Measurements from ENCODE around the gene FBXL20. TPM values are rescaled to one million over a fixed set of nuclear protein-coding genes. Genes with fewer than 3 reads are reported as not detected.
"Not testable (repeated sequence)": the region's sequence is repeated elsewhere in the genome, so short reads cannot be mapped to it uniquely, and the experiment has no call there.

FBXL20 gene
- total and polyA plus RNA-seq, 4 experiments from 2014 or later: 1.5 to 38.5 (median 19.7) TPM

DNA sequence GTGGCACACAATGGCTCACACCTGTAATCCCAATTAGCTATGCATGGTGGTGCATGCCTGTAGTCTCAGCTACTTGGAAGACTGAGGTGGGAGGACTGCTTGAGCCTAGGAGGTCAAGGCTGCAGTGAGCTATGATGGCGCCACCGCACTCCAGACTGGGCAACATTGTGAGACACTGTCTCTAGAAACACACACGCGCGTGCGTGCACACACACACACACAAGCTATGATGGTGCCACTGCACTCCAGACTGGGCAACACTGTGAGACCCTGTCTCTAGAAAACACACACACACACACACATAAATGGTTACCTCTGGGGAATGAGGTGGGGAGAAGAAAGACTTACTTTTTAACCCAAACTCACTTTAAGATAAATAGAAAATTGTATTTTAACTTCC lies 16.4 kb downstream of the FBXL20 start:
- Histone ChIP-seq H3K9me3 (ENCODE audit: control insufficient read depth in 1 of 2, low read length in 2 of 2) (no peaks in the 10 kb centered on the region), H3K36me3 (ENCODE audit: insufficient read depth, low read length) (no peaks in the 10 kb centered on the region), H3K27ac (ENCODE audit: low read depth, low read length) (no peak overlapping the region), H3K27me3 (ENCODE audit: insufficient read depth, low read length) (no peaks in the 10 kb centered on the region), H3K4me1 (ENCODE audit: insufficient read depth, low read length) (no peaks in the 10 kb centered on the region), H3K4me3 (ENCODE audit: low read length in 2 of 2) (no peak overlapping the region)
- H3K9me3 Mint-ChIP-seq: no peaks in the 10 kb centered on the region
- H3K4me3 Mint-ChIP-seq: no peak overlapping the region
- peaks cover 7 to 11% of the 10 kb centered on the region in 2 donors for H3K36me3 Mint-ChIP-seq
- H3K27me3 Mint-ChIP-seq: no peaks in the 10 kb centered on the region
- H3K4me1 Mint-ChIP-seq: peaks cover 7 to 18% (median 13%) of the 10 kb centered on the region in 4 donors
- ChIA-PET POLR2A (ENCODE audit: partially characterized antibody) (no interaction called here), CTCF (ENCODE audit: partially characterized antibody) (interaction anchor here (1.2 kb wide), 1 partner anchor 402 kb away, joined by 3 read pairs; no protein-coding TSS in a partner anchor)
- DNase-seq: no peak
- no peak overlapping the region for H3K27ac Mint-ChIP-seq
- intact Hi-C loops (cut with micrococcal nuclease): no loop called here

DNA sequence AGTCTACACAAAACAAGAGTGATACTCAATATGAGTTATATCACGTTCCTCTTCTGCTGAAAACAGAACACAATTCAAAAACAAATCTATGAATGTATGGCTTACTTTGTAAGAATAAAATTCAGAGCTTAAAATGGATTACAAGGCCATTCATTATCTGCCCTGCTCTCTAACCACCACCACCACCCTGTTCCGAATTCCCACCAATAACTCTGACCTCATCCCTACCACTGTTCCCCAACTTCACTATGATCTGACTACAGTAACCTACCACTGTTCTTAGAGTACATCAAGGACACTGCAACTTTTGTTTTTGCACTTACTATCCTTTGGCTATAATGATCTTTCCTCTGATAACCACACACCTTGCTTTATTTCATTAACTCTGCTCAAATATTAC lies 21.3 kb downstream of the FBXL20 start:
- ChIA-PET POLR2A (ENCODE audit: partially characterized antibody) (no interaction called here), CTCF (ENCODE audit: partially characterized antibody) (interaction anchor here (0.8 kb wide), 1 partner anchor 12 kb away, joined by 4 read pairs; no protein-coding TSS in a partner anchor)
- Histone ChIP-seq H3K4me1 (ENCODE audit: insufficient read depth, low read length) (peaks cover 5% of the 10 kb centered on the region), H3K36me3 (ENCODE audit: insufficient read depth, low read length) (no peaks in the 10 kb centered on the region), H3K27ac (ENCODE audit: low read depth, low read length) (no peak overlapping the region), H3K9me3 (ENCODE audit: control insufficient read depth in 1 of 2, low read length in 2 of 2) (no peaks in the 10 kb centered on the region), H3K27me3 (ENCODE audit: insufficient read depth, low read length) (no peaks in the 10 kb centered on the region), H3K4me3 (ENCODE audit: low read length in 2 of 2) (no peak overlapping the region)
- Mint-ChIP-seq H3K36me3 (peaks cover 3 to 6% of the 10 kb centered on the region in 2 donors), H3K4me1 (peaks cover 18 to 39% (median 29%) of the 10 kb centered on the region in 4 donors), H3K27ac (peak overlapping the region in 1 of 7 donors; percentile 2), H3K9me3 (no peaks in the 10 kb centered on the region), H3K27me3 (no peaks in the 10 kb centered on the region), H3K4me3 (no peak overlapping the region)
- intact Hi-C loops (cut with micrococcal nuclease): no loop called here
- DNase-seq: no peak

DNA sequence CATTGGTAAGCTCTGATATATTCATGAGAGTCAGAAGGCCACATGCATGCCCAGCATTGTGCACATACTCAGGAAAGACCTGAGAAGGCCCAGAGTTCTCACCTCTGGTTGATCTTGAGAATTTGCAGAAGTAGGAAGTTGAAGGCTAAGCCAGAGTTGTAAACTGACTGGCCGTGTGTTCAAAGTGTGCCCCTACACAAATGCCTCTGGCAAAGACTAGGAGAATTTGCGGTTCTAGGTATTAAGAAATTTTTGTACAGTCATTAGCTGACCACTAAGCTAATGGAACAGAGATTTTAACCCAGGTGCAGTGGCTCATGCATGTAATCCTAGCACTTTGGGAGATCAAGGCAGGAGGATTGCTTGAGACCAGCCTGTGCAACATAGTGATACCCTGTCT lies 25.0 kb downstream of the FBXL20 start:
- no peaks in the 10 kb centered on the region for H3K27me3 Mint-ChIP-seq
- no peak overlapping the region for H3K27ac Mint-ChIP-seq
- H3K9me3 ChIP-seq (ENCODE audit: control insufficient read depth in 1 of 2, low read length in 2 of 2): no peaks in the 10 kb centered on the region
- peaks cover 5% of the 10 kb centered on the region for H3K4me1 ChIP-seq (ENCODE audit: insufficient read depth, low read length)
- ChIA-PET POLR2A (ENCODE audit: partially characterized antibody) (no interaction called here), CTCF (ENCODE audit: partially characterized antibody) (no interaction called here)
- no peak overlapping the region for H3K27ac ChIP-seq (ENCODE audit: low read depth, low read length)
- no peak for DNase-seq
- H3K4me3 Mint-ChIP-seq: no peak overlapping the region
- no peaks in the 10 kb centered on the region for H3K36me3 ChIP-seq (ENCODE audit: insufficient read depth, low read length)
- no peaks in the 10 kb centered on the region for H3K27me3 ChIP-seq (ENCODE audit: insufficient read depth, low read length)
- intact Hi-C loops (cut with micrococcal nuclease): no loop called here
- H3K36me3 Mint-ChIP-seq: peaks cover 3 to 6% of the 10 kb centered on the region in 2 donors
- H3K4me3 ChIP-seq (ENCODE audit: low read length in 2 of 2): no peak overlapping the region
- H3K9me3 Mint-ChIP-seq: no peaks in the 10 kb centered on the region
- H3K4me1 Mint-ChIP-seq: peaks cover 15 to 33% (median 29%) of the 10 kb centered on the region in 4 donors

DNA sequence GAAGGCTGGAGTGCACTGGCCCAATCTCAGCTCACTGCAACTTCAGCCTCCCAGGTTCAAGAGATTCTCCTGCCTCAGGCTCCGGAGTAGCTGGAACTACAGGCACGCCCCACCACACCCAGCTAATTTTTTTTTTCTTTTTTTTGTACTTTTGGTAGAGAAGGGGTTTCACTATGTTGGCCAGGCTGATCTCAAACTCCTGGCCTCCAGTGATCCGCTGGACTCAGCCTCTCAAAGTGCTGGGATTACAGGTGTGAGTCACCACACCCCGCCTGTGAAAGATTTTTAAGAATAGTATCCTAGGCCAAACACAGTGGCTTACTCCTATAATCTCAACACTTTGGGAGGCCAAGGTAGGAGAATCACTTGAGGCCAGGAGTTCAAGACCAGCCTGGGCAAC lies 33.6 kb downstream of the FBXL20 start:
- H3K4me3 Mint-ChIP-seq; H3K27ac ChIP-seq (ENCODE audit: low read depth, low read length); H3K9me3 ChIP-seq (ENCODE audit: control insufficient read depth in 1 of 2, low read length in 2 of 2); H3K4me3 ChIP-seq (ENCODE audit: low read length in 2 of 2); H3K27me3 Mint-ChIP-seq; H3K27me3 ChIP-seq (ENCODE audit: insufficient read depth, low read length); H3K27ac Mint-ChIP-seq; H3K4me1 ChIP-seq (ENCODE audit: insufficient read depth, low read length); intact Hi-C loops (cut with micrococcal nuclease); H3K36me3 Mint-ChIP-seq; H3K9me3 Mint-ChIP-seq; CTCF ChIA-PET (ENCODE audit: partially characterized antibody); H3K36me3 ChIP-seq (ENCODE audit: insufficient read depth, low read length); POLR2A ChIA-PET (ENCODE audit: partially characterized antibody); DNase-seq: not testable (repeated sequence)
- H3K4me1 Mint-ChIP-seq: peaks cover 7 to 12% (median 9%) of the 10 kb centered on the region in 4 donors

- ChIA-PET CTCF (ENCODE audit: partially characterized antibody) (no interaction called here), POLR2A (ENCODE audit: partially characterized antibody) (no interaction called here)
- intact Hi-C loops (cut with micrococcal nuclease): no loop called here
- Mint-ChIP-seq H3K9me3 (peaks cover 0 to 1% (median 0%) of the 10 kb centered on the region in 8 donors), H3K4me1 (peaks cover 12 to 18% (median 12%) of the 10 kb centered on the region in 4 donors), H3K27me3 (no peaks in the 10 kb centered on the region), H3K4me3 (no peak overlapping the region), H3K27ac (no peak overlapping the region), H3K36me3 (no peaks in the 10 kb centered on the region)
- no peak overlapping the region for H3K27ac ChIP-seq (ENCODE audit: low read depth, low read length)
- H3K4me1 ChIP-seq (ENCODE audit: insufficient read depth, low read length): no peaks in the 10 kb centered on the region
- H3K9me3 ChIP-seq (ENCODE audit: control insufficient read depth in 1 of 2, low read length in 2 of 2): no peaks in the 10 kb centered on the region
- no peaks in the 10 kb centered on the region for H3K36me3 ChIP-seq (ENCODE audit: insufficient read depth, low read length)
- no peak for DNase-seq
- H3K27me3 ChIP-seq (ENCODE audit: insufficient read depth, low read length): no peaks in the 10 kb centered on the region
- no peak overlapping the region for H3K4me3 ChIP-seq (ENCODE audit: low read length in 2 of 2)
These were observed 35.6 kb downstream of the FBXL20 start for GRCh38 chr17:39365872-39366271.

- no peaks in the 10 kb centered on the region for H3K4me1 ChIP-seq (ENCODE audit: insufficient read depth, low read length)
- no peaks in the 10 kb centered on the region for H3K27me3 ChIP-seq (ENCODE audit: insufficient read depth, low read length)
- H3K36me3 ChIP-seq (ENCODE audit: insufficient read depth, low read length): no peaks in the 10 kb centered on the region
These were observed 36.2 kb downstream of the FBXL20 start for GRCh38 chr17:39365242-39365641.

GRCh38 chr17:39364236-39365025 lies 37.0 kb downstream of the FBXL20 start:
- no peaks in the 10 kb centered on the region for H3K27me3 ChIP-seq (ENCODE audit: insufficient read depth, low read length)
- ChIA-PET POLR2A (ENCODE audit: partially characterized antibody) (no interaction called here), CTCF (ENCODE audit: partially characterized antibody) (no interaction called here)
- intact Hi-C loops (cut with micrococcal nuclease): no loop called here
- no peak overlapping the region for H3K4me3 Mint-ChIP-seq
- no peaks in the 10 kb centered on the region for H3K9me3 ChIP-seq (ENCODE audit: control insufficient read depth in 1 of 2, low read length in 2 of 2)
- H3K27ac ChIP-seq (ENCODE audit: low read depth, low read length): no peak overlapping the region
- no peak overlapping the region for H3K27ac Mint-ChIP-seq
- no peaks in the 10 kb centered on the region for H3K27me3 Mint-ChIP-seq
- DNase-seq: no peak
- H3K9me3 Mint-ChIP-seq: peaks cover 0 to 1% (median 0%) of the 10 kb centered on the region in 8 donors
- H3K36me3 Mint-ChIP-seq: no peaks in the 10 kb centered on the region
- H3K4me1 ChIP-seq (ENCODE audit: insufficient read depth, low read length): no peaks in the 10 kb centered on the region
- no peak overlapping the region for H3K4me3 ChIP-seq (ENCODE audit: low read length in 2 of 2)
- H3K4me1 Mint-ChIP-seq: peaks cover 11 to 22% (median 19%) of the 10 kb centered on the region in 4 donors
- H3K36me3 ChIP-seq (ENCODE audit: insufficient read depth, low read length): no peaks in the 10 kb centered on the region

More at GRCh38 chr17:39365242-39365641, 36.2 kb downstream of the FBXL20 start:
- no peak overlapping the region for H3K4me3 Mint-ChIP-seq
- Histone ChIP-seq H3K9me3 (ENCODE audit: control insufficient read depth in 1 of 2, low read length in 2 of 2) (no peaks in the 10 kb centered on the region), H3K27ac (ENCODE audit: low read depth, low read length) (no peak overlapping the region), H3K4me3 (ENCODE audit: low read length in 2 of 2) (no peak overlapping the region)
- CTCF ChIA-PET (ENCODE audit: partially characterized antibody): no interaction called here
- peak overlapping the region in 1 of 7 donors; percentile 37 for H3K27ac Mint-ChIP-seq
- no peak for DNase-seq
- POLR2A ChIA-PET (ENCODE audit: partially characterized antibody): no interaction called here
- H3K4me1 Mint-ChIP-seq: peaks cover 13 to 22% (median 17%) of the 10 kb centered on the region in 4 donors
- intact Hi-C loops (cut with micrococcal nuclease): no loop called here
- H3K27me3 Mint-ChIP-seq: no peaks in the 10 kb centered on the region
- H3K36me3 Mint-ChIP-seq: no peaks in the 10 kb centered on the region
- H3K9me3 Mint-ChIP-seq: peaks cover 0 to 1% (median 0%) of the 10 kb centered on the region in 8 donors

All from CD4-positive, alpha-beta memory T cell (primary cell).